Activated naive CD8-positive, alpha-beta T cell treated with anti-CD3 and anti-CD28 coated beads, Interleukin-2, amount 50 U/mL, for 16 hours (primary cell): ENCODE results near the gene KCNB1.
"Not testable (repeated sequence)": the region's sequence is repeated elsewhere in the genome, so short reads cannot be mapped to it uniquely, and the experiment has no call there.

Source experiments
- DNase-seq: peaks from one replicate; pipeline ENCODE4 v3.0.0-alpha.2; 2020; ENCODE audit warnings: low read depth, low spot score

Gene KCNB1

GRCh38 chr20:49409975-49410621 is 72.4 kb downstream of the KCNB1 start:
- DNase-seq = not testable (repeated sequence)

GRCh38 chr20:49409302-49409974 is 73.0 kb downstream of the KCNB1 start:
- no peak for DNase-seq

- DNase-seq = no peak
Measured at GRCh38 chr20:49408509-49409104, 73.9 kb downstream of the KCNB1 start.

GRCh38 chr20:49406666-49407065 is 75.8 kb downstream of the KCNB1 start:
- no peak for DNase-seq

GRCh38 chr20:49405696-49406095 is 76.8 kb downstream of the KCNB1 start:
- DNase-seq = no peak

- DNase-seq = no peak
Measured at GRCh38 chr20:49405062-49405683, 77.3 kb downstream of the KCNB1 start.

GRCh38 chr20:49404461-49404860 is 78.0 kb downstream of the KCNB1 start:
- no peak for DNase-seq

GRCh38 chr20:49403911-49404310 is 78.6 kb downstream of the KCNB1 start:
- no peak for DNase-seq

- no peak for DNase-seq
Measured at GRCh38 chr20:49403012-49403411, 79.5 kb downstream of the KCNB1 start.

- DNase-seq = no peak
Measured at GRCh38 chr20:49400904-49401303, 81.6 kb downstream of the KCNB1 start.

GRCh38 chr20:49400410-49400809 is 82.1 kb downstream of the KCNB1 start:
- no peak for DNase-seq

GRCh38 chr20:49399329-49399728 is 83.1 kb downstream of the KCNB1 start:
- no peak for DNase-seq

GRCh38 chr20:49398401-49399144 is 83.9 kb downstream of the KCNB1 start:
- no peak for DNase-seq

- no peak for DNase-seq
Measured at GRCh38 chr20:49397525-49397924, 84.9 kb downstream of the KCNB1 start.

- DNase-seq = no peak
Measured at GRCh38 chr20:49396230-49396629, 86.2 kb downstream of the KCNB1 start.

- DNase-seq = no peak
Measured at GRCh38 chr20:49395659-49396058, 86.8 kb downstream of the KCNB1 start.

GRCh38 chr20:49395183-49395582 is 87.3 kb downstream of the KCNB1 start:
- no peak for DNase-seq

- DNase-seq = no peak
Measured at GRCh38 chr20:49394757-49395156, 87.7 kb downstream of the KCNB1 start.

- DNase-seq = no peak
Measured at GRCh38 chr20:49394264-49394663, 88.2 kb downstream of the KCNB1 start.

GRCh38 chr20:49393803-49394202 is 88.7 kb downstream of the KCNB1 start:
- DNase-seq = no peak

- DNase-seq = no peak
Measured at GRCh38 chr20:49392745-49393144, 89.7 kb downstream of the KCNB1 start.
